GM12865 (cell line): ENCODE measurements around the gene AQP3.
"Not testable (repeated sequence)": the region's sequence is repeated elsewhere in the genome, so short reads cannot be mapped to it uniquely, and the experiment has no call there.

ENCODE experiments used
- DNase-seq: peaks from one replicate; pipeline ENCODE4 v3.0.0; 2010; ENCODE audit warnings: low read depth
- H3K4me3 ChIP-seq: 2 replicates; pipeline ENCODE4 v1.5.1; 2011; ENCODE audit warnings: mild to moderate bottlenecking, low read depth, low read length, control low read depth
- TF ChIP-seq, protein P1 (sequence below): IDR thresholded peaks from 2 replicates; pipeline ENCODE4 v1.5.1; 2011; ENCODE audit warnings: low read length, control low read depth, low read depth, inconsistent platforms; ENCODE audit not compliant: insufficient read depth; ENCODE audit errors: missing control alignments

Gene AQP3

DNA sequence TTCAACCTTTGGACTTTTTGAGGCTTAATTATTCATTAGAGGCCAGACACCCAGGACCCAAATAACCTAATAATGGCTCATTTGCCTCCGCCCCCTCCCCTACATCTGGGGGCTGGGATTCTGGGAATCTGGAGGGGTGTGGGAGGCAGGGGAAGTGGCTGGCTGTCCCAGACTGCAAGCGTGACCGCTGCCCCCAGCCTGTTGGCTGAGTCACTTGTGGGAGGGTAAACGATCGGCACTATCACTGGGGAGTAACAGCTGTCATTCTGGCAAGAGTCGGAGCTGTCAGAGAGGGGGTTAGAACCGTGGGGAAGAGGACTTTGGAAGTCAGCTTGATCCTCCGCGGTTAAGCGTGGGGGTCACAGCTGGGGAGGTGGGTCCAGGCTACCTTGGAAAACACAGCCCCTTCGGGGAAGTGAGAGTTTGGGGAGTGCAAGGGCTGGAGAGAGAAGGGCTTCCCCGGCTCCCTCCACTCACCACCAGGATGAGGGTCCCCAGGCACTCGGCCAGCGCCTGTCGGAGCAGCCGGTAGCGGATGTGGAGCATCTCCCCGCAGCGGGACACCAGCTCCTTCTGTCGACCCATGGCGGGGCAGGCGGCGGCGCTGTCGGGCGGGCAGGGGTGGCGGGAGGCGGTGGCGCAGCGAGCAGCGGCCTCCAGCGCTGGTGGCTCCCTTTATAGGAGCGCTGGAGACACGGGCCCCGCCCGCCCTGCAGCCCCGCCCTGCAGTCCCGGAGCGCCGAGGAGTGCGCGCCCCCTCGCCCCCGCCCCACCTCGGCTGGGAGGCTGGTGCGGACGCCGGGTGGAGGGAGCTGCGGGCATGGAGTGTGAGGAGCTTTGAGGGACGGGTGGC is at the start of gene AQP3:
Gene AQP3, minus strand, starts transcription at position 648 of the 853 bp plus-strand sequence. Its CDS starts 63 bp downstream, at position 585.
- peak within 1 kb of the TSS; percentile 12 for H3K4me3 ChIP-seq
- peak; percentile 50 for DNase-seq
- TF ChIP-seq, protein P1, sequence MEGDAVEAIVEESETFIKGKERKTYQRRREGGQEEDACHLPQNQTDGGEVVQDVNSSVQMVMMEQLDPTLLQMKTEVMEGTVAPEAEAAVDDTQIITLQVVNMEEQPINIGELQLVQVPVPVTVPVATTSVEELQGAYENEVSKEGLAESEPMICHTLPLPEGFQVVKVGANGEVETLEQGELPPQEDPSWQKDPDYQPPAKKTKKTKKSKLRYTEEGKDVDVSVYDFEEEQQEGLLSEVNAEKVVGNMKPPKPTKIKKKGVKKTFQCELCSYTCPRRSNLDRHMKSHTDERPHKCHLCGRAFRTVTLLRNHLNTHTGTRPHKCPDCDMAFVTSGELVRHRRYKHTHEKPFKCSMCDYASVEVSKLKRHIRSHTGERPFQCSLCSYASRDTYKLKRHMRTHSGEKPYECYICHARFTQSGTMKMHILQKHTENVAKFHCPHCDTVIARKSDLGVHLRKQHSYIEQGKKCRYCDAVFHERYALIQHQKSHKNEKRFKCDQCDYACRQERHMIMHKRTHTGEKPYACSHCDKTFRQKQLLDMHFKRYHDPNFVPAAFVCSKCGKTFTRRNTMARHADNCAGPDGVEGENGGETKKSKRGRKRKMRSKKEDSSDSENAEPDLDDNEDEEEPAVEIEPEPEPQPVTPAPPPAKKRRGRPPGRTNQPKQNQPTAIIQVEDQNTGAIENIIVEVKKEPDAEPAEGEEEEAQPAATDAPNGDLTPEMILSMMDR: peak; percentile 11

DNA sequence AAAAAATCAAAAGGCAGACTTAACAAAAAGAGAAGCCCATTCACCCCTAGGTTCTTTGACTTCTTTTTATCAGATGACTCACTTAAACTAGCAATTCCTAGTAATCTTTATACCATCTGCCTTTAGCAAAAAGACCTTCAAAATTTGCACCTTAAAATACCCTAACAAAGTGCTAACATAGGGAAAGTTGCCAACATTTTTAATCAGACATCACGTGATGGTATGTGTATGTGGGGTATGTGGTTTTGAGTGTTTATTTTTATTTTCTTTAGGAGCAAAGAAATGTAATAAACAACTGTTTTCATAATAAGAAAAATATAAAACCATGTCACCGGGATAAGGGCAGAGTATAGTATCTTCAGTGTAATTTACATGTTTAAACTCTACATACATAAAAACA is 46.4 kb upstream of the AQP3 start:
- H3K4me3 ChIP-seq, DNase-seq: not testable (repeated sequence)

DNA sequence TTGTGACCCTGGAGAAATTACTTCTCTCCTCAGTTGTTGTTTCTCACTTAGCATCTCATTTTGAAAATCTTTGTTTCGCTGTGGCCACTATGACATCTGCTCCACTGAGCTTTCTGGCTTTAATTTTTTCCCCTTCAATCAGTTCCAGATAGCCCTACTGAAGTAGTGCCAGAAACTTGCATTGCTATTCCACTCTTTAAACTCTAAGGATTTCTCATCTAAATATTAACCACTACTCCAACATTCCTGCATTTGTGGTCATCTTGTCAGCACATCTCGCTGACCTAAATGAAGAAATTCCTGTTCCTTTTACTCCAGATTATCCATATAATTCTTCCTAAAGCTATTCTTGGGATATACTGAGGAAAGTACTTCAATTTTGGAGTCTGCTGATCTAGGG is 41.7 kb upstream of the AQP3 start:
- no peak for DNase-seq
- TF ChIP-seq, protein P1: no peak
- H3K4me3 ChIP-seq: no peak overlapping the region

DNA sequence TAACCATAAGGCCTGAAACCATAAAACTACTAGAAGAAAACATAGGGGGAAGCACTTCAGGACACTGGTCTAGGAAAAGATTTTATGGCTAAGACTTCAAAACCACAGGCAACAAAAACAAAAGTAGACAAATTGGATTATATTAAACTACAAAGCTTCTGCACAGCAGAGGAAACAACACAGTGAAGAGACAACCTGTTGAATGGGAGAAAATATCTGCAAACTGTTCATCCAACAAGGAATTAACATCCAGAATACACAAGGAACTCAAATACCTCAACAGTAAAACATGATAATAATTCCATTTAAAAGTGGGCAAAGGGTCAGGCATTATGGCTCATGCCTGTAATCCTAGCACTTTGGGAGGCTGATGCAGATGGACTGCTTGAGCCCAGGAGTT is 37.9 kb upstream of the AQP3 start:
- not testable (repeated sequence) for DNase-seq, H3K4me3 ChIP-seq

DNA sequence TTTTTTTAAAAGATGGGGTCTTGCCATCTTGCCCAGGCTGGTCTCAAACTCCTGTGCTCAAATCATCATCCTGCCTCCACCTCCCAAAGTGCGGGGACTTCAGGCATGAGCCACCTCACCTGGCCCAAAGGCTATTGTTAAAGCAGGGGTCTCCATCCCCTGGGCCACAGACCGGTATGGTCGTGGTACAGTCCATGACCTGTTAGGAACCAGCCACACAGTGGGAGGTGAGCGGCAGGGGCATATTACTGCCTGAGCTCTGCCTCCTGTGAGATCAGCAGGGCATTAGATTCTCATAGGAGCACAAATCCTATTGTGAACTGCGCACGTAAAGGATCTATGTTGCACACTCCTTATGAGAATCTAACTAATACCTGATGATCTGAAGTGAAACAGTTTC is 33.6 kb upstream of the AQP3 start:
- TF ChIP-seq, protein P1: no peak
- DNase-seq: no peak
- H3K4me3 ChIP-seq: no peak overlapping the region

DNA sequence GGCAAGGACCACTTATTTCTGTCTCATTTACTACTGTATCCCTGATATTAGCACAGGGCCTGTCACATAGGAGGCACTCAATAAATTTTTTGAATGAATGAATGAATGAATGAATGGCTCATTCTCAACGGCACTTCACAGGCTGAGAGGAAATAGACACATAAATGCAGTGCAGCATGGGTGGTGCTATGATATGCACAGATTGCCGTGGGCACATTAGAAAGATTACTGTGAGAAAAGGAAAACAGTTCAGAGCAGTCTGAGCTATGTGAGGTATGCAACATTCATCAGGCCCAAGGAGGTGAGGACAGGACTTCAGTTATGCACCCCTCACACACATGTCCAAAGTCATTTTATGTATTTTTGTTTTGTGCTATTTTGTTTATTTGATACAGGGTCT is 32.7 kb upstream of the AQP3 start:
- TF ChIP-seq, protein P1: no peak
- H3K4me3 ChIP-seq: no peak overlapping the region
- no peak for DNase-seq

DNA sequence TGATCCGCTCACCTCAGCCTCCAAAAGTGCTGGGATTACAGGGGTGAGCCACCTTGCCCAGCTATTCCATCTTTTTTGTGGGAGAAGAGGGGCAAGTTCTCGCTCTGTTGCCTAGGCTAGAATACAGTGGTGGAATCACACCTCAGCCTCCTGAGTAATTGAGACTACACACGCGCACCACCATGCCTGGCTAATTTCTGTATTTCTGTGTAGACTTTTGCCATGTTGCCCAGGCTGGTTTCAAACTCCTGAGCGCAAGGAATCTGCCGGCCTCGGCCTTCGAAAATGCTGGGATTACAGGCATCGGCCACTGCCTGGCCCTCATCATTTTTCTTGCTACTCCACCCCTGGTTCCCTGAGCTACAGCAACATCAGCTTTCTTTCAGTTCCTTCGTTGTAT is 29.1 kb upstream of the AQP3 start:
- no peak for DNase-seq
- TF ChIP-seq, protein P1: no peak
- no peak overlapping the region for H3K4me3 ChIP-seq

DNA sequence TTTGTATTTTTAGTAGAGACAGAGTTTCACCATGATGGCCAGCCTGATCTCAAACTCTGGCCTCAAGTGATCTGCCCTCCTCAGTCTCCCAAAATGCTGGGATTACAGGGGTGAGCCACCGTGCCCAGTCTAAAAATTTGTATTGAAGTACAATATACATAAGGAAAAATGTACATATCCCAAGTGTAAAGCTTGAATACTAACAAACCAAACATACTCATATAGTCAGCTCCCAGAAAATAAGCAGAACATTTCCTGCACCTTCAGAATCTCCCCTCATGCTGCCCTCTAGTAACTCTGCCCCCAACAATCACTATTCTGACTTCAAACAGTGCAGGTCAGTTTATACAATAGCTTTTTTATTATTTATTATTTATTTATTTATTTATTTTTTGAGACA is 28.0 kb upstream of the AQP3 start:
- TF ChIP-seq, protein P1: no peak
- H3K4me3 ChIP-seq: no peak overlapping the region
- no peak for DNase-seq
